Testis (tissue), 3 donors: ENCODE data around the gene ADAMTSL1. TPM values are rescaled to one million over a fixed set of nuclear protein-coding genes. Genes with fewer than 3 reads are reported as not detected.
"Not testable (repeated sequence)": the region's sequence is repeated elsewhere in the genome, so short reads cannot be mapped to it uniquely, and the experiment has no call there.

Experiments used
- DNase-seq: peaks from one replicate; pipeline ENCODE4 v3.0.0-alpha.2; 2019
- H3K27ac ChIP-seq, 2 donors: fragments of 200-600 bp; sonication (generic); one replicate each; pipeline ENCODE4 v1.5.1; 2019
- H3K27me3 ChIP-seq: fragments of 200-600 bp; sonication (generic); one replicate; pipeline ENCODE4 v1.5.1; 2019
- H3K36me3 ChIP-seq: fragments of 200-600 bp; sonication (generic); one replicate; pipeline ENCODE4 v1.5.1; 2017; ENCODE audit warnings: low read depth; ENCODE audit errors: missing control alignments
- H3K4me1 ChIP-seq: fragments of 200-600 bp; sonication (generic); one replicate; pipeline ENCODE4 v1.5.1; 2019
- H3K4me3 ChIP-seq, 2 donors: fragments of 200-600 bp; sonication (generic); one replicate each; pipeline ENCODE4 v1.5.1; 2017 to 2019
- H3K9me3 ChIP-seq: fragments of 200-600 bp; sonication (generic); one replicate; pipeline ENCODE4 v1.5.1; 2017
- CTCF ChIP-seq, 3 experiments: fragments of 450-650 bp in 2 of 3; fragments of 200-600 bp in 1 of 3; sonication (generic) in 1 of 3; IDR thresholded peaks; one replicate each; pipeline ENCODE4 v1.5.1; 2016 to 2019; ENCODE audit warnings: antibody characterized with exemption in 3 of 3, mild to moderate bottlenecking in 2 of 3, moderate library complexity in 1 of 3
- POLR2A ChIP-seq: fragments of 450-650 bp; IDR thresholded peaks from one replicate; pipeline ENCODE4 v1.6.1; 2017; ENCODE audit warnings: antibody characterized with exemption, mild to moderate bottlenecking, moderate library complexity
- WGBS, 2 donors: methylation state at CpG; one replicate each; pipeline ENCODE4 v1.1.5; 2018; 5-methylcytosine and 5-hydroxymethylcytosine counted together
- intact Hi-C: fragments of 100-400 bp; cut with DNase I; formaldehyde crosslinking; loops from one replicate; pipeline ENCODE4 v1.15.1; 2023; ENCODE audit warnings: low total_unique reads
- polyA plus RNA-seq: library from polyadenylated mRNA; stranded (reverse); fragments of 350-450 nt; fragmentation: Illumina TruSeq; extraction: RNeasy Lipid Tissue Mini Kit (QIAGEN cat#74804); gene quantifications from one replicate; pipeline ENCODE4 v1.2.3, GENCODE V29; 2014; ENCODE audit warnings: low read depth, low replicate concordance; ENCODE audit not compliant: insufficient read depth
- total RNA-seq, 2 donors: library from RNA; depleted of rRNA; stranded (reverse); fragments of >200 nt; gene quantifications; one replicate each; pipeline ENCODE4 v1.2.3, GENCODE V29; 2016

Gene ADAMTSL1
- total and polyA plus RNA-seq, 3 donors from 2014 or later: 4.7 to 12.3 (median 6.7) TPM

- Histone ChIP-seq H3K27me3 (no peaks in the 10 kb centered on the region), H3K9me3 (no peaks in the 10 kb centered on the region), H3K4me1 (no peaks in the 10 kb centered on the region), H3K36me3 (no peaks in the 10 kb centered on the region), H3K27ac (no peak overlapping the region), H3K4me3 (no peak overlapping the region)
- DNase-seq: no peak
- intact Hi-C loops: no loop called here
- 87 to 92% methylated on average over 4 of the region's 4 CpGs for WGBS, 2 donors
- TF ChIP-seq POLR2A: no peak
- TF ChIP-seq CTCF (IDR thresholded peaks at IDR 0.05): no peak
Observed at GRCh38 chr9:18866121-18866831, 392.3 kb downstream of the ADAMTSL1 start.

- Histone ChIP-seq H3K27me3 (no peaks in the 10 kb centered on the region), H3K4me3 (no peak overlapping the region), H3K4me1 (no peaks in the 10 kb centered on the region), H3K36me3 (no peaks in the 10 kb centered on the region), H3K9me3 (no peaks in the 10 kb centered on the region), H3K27ac (no peak overlapping the region)
- DNase-seq: no peak
- intact Hi-C loops: no loop called here
- TF ChIP-seq POLR2A (no peak), CTCF (IDR thresholded peaks at IDR 0.05) (no peak)
Observed at GRCh38 chr9:18869725-18870124, 395.8 kb downstream of the ADAMTSL1 start.

GRCh38 chr9:18874069-18874468 is 400.1 kb downstream of the ADAMTSL1 start:
- DNase-seq: no peak
- TF ChIP-seq POLR2A: no peak
- no peak for TF ChIP-seq CTCF (IDR thresholded peaks at IDR 0.05)
- H3K4me1 ChIP-seq: no peaks in the 10 kb centered on the region
- no peak overlapping the region for H3K4me3 ChIP-seq
- no peak overlapping the region for H3K27ac ChIP-seq
- H3K9me3 ChIP-seq: no peaks in the 10 kb centered on the region
- no peaks in the 10 kb centered on the region for H3K36me3 ChIP-seq
- WGBS, 2 donors: 92 to 97% methylated on average over 4 of the region's 4 CpGs
- H3K27me3 ChIP-seq: no peaks in the 10 kb centered on the region
- intact Hi-C loops: no loop called here

- H3K27me3 ChIP-seq, H3K4me1 ChIP-seq, DNase-seq, H3K27ac ChIP-seq, intact Hi-C loops, H3K9me3 ChIP-seq, H3K36me3 ChIP-seq, H3K4me3 ChIP-seq: not testable (repeated sequence)
Observed at GRCh38 chr9:18874990-18875389, 401.0 kb downstream of the ADAMTSL1 start.

- H3K4me1 ChIP-seq: no peaks in the 10 kb centered on the region
- no peak overlapping the region for H3K27ac ChIP-seq
- no peak overlapping the region for H3K4me3 ChIP-seq
- intact Hi-C loops: no loop called here
- no peaks in the 10 kb centered on the region for H3K27me3 ChIP-seq
- WGBS, 2 donors: 81 to 85% methylated on average over 3 of the region's 3 CpGs
- H3K36me3 ChIP-seq: no peaks in the 10 kb centered on the region
- TF ChIP-seq CTCF (IDR thresholded peaks at IDR 0.05) (no peak), POLR2A (no peak)
- DNase-seq: no peak
- H3K9me3 ChIP-seq: no peaks in the 10 kb centered on the region
Observed at GRCh38 chr9:18877984-18878383, 404.0 kb downstream of the ADAMTSL1 start.
